Large intestine (tissue), 3 donors: ENCODE measurements around the gene CD59. TPM values are rescaled to one million over a fixed set of nuclear protein-coding genes. Genes with fewer than 3 reads are reported as not detected.
A peak's percentile ranks its signal among the peaks of the same experiment; 100 is the strongest.
"Not testable (repeated sequence)": the region's sequence is repeated elsewhere in the genome, so short reads cannot be mapped to it uniquely, and the experiment has no call there.

ENCODE experiments used
- DNase-seq, 2 donors: peaks; one replicate each; pipeline versions ENCODE4 v3.0.0 to v3.0.0-alpha.2; 2013
- H3K27ac ChIP-seq: one replicate; pipeline ENCODE4 v1.5.1; 2013; ENCODE audit warnings: low read length
- H3K27me3 ChIP-seq: 2 replicates; pipeline ENCODE4 v1.6.1; 2013; ENCODE audit warnings: low read length; ENCODE audit not compliant: control insufficient read depth, insufficient read depth
- H3K36me3 ChIP-seq: 2 replicates; pipeline ENCODE4 v1.6.1; 2013; ENCODE audit warnings: low read length; ENCODE audit not compliant: control insufficient read depth, insufficient read depth
- H3K4me1 ChIP-seq: one replicate; pipeline ENCODE4 v1.6.1; 2013; ENCODE audit warnings: low read length; ENCODE audit not compliant: control insufficient read depth, insufficient read depth
- H3K4me3 ChIP-seq: one replicate; pipeline ENCODE4 v1.5.1; 2013; ENCODE audit warnings: low read length
- H3K9me3 ChIP-seq: one replicate; pipeline ENCODE4 v1.6.1; 2013; ENCODE audit warnings: mild to moderate bottlenecking, low read depth, low read length, moderate library complexity; ENCODE audit not compliant: control insufficient read depth
- WGBS: methylation state at CpG from one replicate; pipeline ENCODE4 v1.1.5; 2013; ENCODE audit warnings: low lambda C conversion rate; ENCODE audit not compliant: insufficient coverage; 5-methylcytosine and 5-hydroxymethylcytosine counted together
- polyA plus RNA-seq: library from polyadenylated mRNA; unstranded; fragments of 120-200 nt; gene quantifications from one replicate; pipeline ENCODE4 v1.2.1, GENCODE V29; 2013

CD59 gene
- polyA plus RNA-seq, 1 donor: 121 TPM

DNA sequence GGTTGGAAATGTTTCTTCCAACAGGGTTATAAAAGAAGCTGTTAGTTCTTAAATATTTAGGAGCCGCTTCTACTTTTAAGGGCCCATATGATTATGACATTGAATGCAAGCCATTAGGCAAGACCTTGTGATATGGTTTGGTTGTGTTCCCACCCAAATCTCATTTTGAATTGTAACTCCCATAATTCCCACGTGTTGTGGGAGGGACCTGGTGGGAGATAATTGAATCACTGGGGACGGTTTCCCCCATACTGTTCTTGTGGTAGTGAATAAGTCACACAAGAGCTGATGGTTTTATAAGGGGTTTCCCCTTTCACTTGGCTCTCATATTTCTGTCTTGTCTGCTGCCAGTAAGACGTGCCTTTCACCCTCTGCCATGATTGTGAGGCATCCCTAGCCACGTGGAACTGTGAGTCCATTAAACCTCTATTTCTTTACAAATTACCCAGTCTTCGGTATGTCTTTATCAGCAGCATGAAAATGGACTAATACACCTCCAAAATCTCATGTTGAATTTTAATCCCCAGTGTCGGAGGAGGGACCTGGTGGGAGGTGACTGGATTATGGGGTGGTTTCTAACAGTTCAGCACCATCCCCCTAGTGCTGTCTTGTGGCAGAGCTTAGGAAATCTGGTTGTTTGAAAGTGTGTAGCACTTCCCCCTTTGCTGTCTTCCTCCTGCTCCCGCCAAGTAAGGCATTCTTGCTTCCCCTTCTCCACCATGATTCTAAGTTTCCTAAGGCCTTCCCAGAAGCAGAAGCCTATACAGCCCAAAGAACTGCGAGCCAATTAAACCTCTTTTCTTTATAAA lies 4.3 kb downstream of the CD59 start:
- Histone ChIP-seq H3K4me1 (peaks cover 13% of the 10 kb centered on the region), H3K4me3 (no peak overlapping the region), H3K27ac (no peak overlapping the region), H3K27me3 (no peaks in the 10 kb centered on the region), H3K9me3 (no peaks in the 10 kb centered on the region), H3K36me3 (peaks cover 4% of the 10 kb centered on the region)
- WGBS: 94% methylated on average over 3 of the region's 9 CpGs
- no peak for DNase-seq

DNA sequence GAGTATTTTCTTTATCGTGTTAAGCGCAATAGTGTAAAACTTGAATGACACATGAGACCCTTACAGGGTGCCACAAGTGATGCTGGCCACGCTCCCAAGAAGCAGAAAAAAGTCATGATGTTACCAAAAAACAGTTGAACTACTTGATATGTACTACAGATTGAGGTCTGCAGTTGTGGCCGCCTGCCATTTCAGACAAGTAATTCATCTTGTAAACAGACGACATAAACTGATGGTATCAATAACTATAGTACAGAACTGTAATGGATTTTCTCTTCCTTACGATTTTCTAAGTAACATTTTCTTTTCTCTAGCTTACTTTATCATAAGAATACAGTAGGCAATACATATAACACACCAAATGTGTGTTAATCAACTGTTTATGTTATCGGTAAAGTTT lies 5.5 kb downstream of the CD59 start:
- WGBS: 86% methylated on average over 5 of the region's 7 CpGs
- H3K4me1 ChIP-seq: peaks cover 8% of the 10 kb centered on the region
- peaks cover 4% of the 10 kb centered on the region for H3K36me3 ChIP-seq
- H3K27ac ChIP-seq: no peak overlapping the region
- no peak overlapping the region for H3K4me3 ChIP-seq
- no peaks in the 10 kb centered on the region for H3K27me3 ChIP-seq
- no peaks in the 10 kb centered on the region for H3K9me3 ChIP-seq
- no peak for DNase-seq

DNA sequence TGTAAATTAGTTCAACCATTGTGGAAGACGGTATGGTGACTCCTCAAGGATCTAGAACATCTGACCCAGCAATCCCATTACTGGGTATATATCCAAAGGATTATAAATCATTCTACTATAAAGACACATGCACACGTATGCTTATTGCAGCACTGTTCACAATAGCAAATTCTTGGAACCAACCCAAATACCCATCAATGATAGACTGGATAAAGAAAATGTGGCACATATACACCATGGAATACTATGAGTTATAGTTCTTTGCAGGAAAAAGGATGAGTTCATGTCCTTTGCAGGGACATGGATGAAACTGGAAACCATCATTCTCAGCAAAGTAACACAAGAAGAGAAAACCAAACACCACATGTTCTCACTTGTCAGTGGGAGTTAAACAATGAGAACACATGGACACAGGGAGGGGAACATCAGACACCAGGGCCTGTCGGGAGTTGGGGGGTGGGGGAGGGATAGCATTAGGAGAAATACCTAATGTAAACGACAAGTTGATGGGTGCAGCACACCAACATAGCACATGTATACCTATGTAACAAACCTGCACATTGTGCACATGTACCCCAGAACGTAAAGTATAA lies 7.1 kb downstream of the CD59 start:
- DNase-seq, H3K36me3 ChIP-seq, H3K4me3 ChIP-seq, H3K27ac ChIP-seq, H3K4me1 ChIP-seq, H3K27me3 ChIP-seq, H3K9me3 ChIP-seq: not testable (repeated sequence)
- WGBS: no CpG with 5 or more reads among the region's 5 CpGs

DNA sequence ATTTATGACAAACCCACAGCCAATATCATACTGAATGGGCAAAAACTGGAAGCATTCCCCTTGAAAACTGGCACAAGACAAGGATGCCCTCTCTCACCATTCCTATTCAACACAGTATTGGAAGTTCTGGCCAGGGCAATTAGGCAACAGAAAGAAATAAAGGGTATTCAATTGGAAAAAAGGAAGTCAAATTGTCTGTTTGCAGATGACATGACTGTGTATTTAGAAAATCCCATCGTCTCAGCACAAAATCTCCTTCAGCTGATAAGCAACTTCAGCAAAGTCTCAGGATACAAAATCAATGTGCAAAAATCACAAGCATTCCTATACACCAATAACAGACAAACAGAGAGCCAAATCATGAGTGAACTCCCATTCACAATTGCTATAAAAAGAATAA lies 8.7 kb downstream of the CD59 start:
- not testable (repeated sequence) for H3K4me3 ChIP-seq, DNase-seq, H3K36me3 ChIP-seq, H3K9me3 ChIP-seq, H3K27me3 ChIP-seq, H3K27ac ChIP-seq
- WGBS: no CpG with 5 or more reads among the region's 1 CpG
- H3K4me1 ChIP-seq: peaks cover 17% of the 10 kb centered on the region

DNA sequence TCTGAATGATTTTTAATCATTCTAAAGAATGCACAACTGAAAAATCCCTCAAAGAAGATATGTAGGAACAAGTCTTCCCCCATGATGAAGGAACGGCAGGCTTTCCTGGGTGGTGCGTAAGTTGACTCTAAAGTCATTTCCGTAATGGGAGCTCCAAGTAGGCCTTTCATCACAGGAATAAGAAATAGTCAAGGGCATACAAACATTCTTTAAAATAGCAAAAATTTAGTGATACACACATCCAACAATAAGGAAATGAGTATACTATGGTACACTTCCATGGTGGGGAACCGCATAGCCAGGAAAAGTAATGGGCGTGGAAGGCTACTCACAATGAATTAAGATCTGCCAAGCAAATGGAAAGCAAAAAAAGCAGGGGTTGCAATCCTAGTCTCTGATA lies 10.7 kb downstream of the CD59 start:
- Histone ChIP-seq H3K4me1 (peaks cover 12% of the 10 kb centered on the region), H3K36me3 (peaks cover 17% of the 10 kb centered on the region), H3K4me3 (no peak overlapping the region), H3K9me3 (no peaks in the 10 kb centered on the region), H3K27me3 (no peaks in the 10 kb centered on the region), H3K27ac (no peak overlapping the region)
- no peak for DNase-seq
- 67% methylated on average over 2 of the region's 5 CpGs for WGBS

DNA sequence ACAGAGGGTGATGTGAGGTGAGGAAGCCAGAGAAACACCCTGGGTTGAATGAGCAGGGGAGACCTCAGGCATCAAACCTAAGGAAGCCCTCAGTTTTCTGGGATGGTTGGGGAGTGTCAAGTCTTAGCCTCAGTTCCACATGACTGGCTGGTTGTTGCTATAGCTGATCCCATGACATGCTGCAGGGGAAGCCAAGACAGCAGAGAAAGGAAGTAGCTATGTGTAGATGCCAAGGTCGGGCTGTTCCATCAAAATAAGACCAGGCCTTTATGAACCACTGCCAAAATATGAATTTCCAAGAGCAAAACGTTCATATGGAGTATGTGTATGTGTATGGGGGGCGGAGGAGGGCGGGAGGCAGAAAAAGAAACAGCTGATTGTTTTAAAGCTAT lies 11.6 kb downstream of the CD59 start:
- Histone ChIP-seq H3K9me3 (no peaks in the 10 kb centered on the region), H3K27ac (peak overlapping the region; percentile 70), H3K36me3 (peaks cover 24% of the 10 kb centered on the region), H3K4me3 (no peak overlapping the region), H3K4me1 (peaks cover 12% of the 10 kb centered on the region), H3K27me3 (no peaks in the 10 kb centered on the region)
- WGBS: no CpG with 5 or more reads among the region's 4 CpGs
- no peak for DNase-seq

DNA sequence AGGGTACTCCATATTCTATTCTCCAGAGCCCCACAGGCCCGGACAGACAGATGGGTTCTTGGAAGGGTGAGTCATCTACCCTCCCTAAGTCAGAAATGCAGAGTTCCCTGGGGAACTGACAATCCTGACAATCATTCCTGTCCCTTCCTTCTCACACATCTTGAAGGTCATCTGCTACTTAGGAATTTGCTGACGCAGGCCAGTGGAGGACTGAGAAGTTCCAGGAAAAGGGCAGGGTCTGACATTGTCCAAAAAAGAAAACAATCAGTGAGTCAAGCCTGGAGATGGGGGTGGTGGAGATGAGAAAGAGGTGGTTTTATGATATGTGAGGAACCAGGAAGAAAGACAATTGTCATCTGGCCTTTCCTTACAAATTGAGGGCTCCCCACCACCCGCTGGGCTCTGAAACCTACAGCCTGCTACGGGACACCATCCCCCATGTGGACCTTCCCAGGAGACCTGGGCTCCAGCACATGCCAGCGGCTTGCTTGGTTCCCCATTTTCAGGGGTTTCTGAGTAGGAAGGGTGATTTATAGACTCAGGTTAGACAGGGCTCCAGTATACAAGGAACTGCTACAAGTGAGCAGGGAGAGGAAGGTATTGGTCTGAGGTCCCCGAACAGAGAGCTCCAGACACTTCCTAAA lies 12.9 kb downstream of the CD59 start:
- 100% methylated on average over 1 of the region's 6 CpGs for WGBS
- no peak overlapping the region for H3K4me3 ChIP-seq
- H3K27ac ChIP-seq: peak overlapping the region; percentile 70
- H3K36me3 ChIP-seq: peaks cover 35% of the 10 kb centered on the region
- peak in 1 of 2 donors; percentile 42 for DNase-seq
- H3K4me1 ChIP-seq: peaks cover 12% of the 10 kb centered on the region
- no peaks in the 10 kb centered on the region for H3K9me3 ChIP-seq
- no peaks in the 10 kb centered on the region for H3K27me3 ChIP-seq

DNA sequence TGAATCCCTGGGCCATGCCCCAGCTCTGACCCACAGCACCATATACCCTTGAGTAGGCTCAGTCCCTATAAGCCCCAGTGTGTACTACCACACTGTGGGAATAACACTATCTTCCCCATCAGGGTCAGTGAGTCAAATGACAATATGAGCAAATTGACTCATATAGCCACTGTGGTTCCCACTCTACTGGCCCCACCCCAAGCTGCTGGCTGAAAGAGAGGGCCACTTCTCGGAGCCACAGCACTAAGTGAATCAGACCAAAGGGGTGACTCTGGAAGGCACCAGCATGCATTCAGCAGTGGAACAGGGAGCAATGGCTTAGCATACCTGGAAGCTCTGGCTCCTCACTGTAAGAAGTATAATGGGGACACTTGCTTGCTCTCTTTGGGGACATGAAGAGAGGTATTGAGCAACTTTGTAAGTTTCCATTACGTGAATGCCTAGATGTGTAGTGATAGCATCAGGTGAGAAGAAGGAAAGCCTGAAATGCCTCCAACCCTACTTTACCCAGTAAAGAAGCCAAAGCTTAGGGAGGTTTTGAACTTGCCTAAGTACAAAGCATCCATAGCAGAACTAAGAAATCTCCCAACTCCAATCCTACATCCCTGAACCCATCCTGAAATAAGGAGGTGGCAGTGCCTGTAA lies 13.5 kb downstream of the CD59 start:
- no peak for DNase-seq
- Histone ChIP-seq H3K9me3 (no peaks in the 10 kb centered on the region), H3K27me3 (no peaks in the 10 kb centered on the region), H3K36me3 (peaks cover 36% of the 10 kb centered on the region), H3K27ac (peak overlapping the region; percentile 70), H3K4me1 (peaks cover 12% of the 10 kb centered on the region), H3K4me3 (no peak overlapping the region)
- no CpG with 5 or more reads among the region's 2 CpGs for WGBS

DNA sequence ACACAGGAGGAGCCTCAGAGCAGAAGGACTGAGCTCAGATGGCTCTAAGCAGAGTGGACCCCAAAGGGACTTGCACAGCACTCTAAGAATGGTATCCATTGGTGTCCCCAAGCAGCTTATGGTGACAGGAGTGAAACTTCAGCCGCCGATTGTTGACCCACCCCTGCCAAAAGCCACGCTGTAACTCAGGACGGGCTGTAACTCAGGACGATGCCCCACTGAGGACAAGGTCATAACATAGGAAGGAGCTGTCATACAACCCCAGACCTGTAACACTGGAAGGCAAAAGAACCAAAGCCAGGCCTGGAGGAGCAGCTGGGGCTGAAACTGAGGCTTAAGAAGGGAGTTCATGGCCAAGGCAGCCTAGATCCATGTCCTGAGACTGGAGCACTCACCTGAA lies 14.2 kb downstream of the CD59 start:
- WGBS: no CpG with 5 or more reads among the region's 5 CpGs

DNA sequence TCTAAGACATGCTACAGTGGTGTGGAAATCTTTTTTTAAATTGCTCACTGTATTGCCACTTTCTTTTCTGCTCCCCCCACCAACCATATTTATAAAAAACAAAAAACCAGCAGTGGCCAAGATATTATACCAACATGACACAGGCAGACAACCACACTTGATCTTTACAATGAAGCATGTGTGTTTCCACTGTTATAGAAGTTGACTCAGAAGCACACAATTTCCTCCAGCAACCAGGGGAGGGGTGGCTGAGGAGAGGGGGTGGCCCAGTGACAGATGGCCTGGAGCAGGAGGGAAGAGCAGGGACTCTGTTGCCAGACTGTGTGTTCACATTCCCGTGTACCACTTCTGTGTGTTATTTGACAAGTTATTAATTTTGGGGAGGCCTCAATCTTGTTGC lies 14.8 kb downstream of the CD59 start:
- Histone ChIP-seq H3K4me3 (no peak overlapping the region), H3K9me3 (no peaks in the 10 kb centered on the region), H3K27ac (no peak overlapping the region), H3K27me3 (no peaks in the 10 kb centered on the region), H3K4me1 (peaks cover 12% of the 10 kb centered on the region), H3K36me3 (peaks cover 49% of the 10 kb centered on the region)
- no peak for DNase-seq
- WGBS: no CpG with 5 or more reads among the region's 1 CpG

More for the DNA sequence above, 14.2 kb downstream of the CD59 start:
- Histone ChIP-seq H3K4me3 (no peak overlapping the region), H3K9me3 (no peaks in the 10 kb centered on the region), H3K27ac (no peak overlapping the region), H3K36me3 (peaks cover 43% of the 10 kb centered on the region), H3K27me3 (no peaks in the 10 kb centered on the region), H3K4me1 (peaks cover 12% of the 10 kb centered on the region)
- no peak for DNase-seq
